ENCODE measurements around the gene TOR1A. TPM values are rescaled to one million over a fixed set of nuclear protein-coding genes. Genes with fewer than 3 reads are reported as not detected.

The TOR1A gene
- total RNA-seq, 1 donor from 2014 or later: 33.8 TPM

GRCh38 chr9:129775448-129775798 lies 48.5 kb downstream of the TOR1A start:
- Mint-ChIP-seq H3K36me3 (no peaks in the 10 kb centered on the region), H3K27ac (no peak overlapping the region), H3K27me3 (ENCODE audit: low read depth) (no peaks in the 10 kb centered on the region), H3K4me1 (peaks cover 23% of the 10 kb centered on the region), H3K4me3 (no peak overlapping the region), H3K9me3 (no peaks in the 10 kb centered on the region)
- DNase-seq (ENCODE audit: low spot score in 2 of 2, unreplicated experiment in 2 of 2): no peak
- TF ChIP-seq CTCF (IDR thresholded peaks at IDR 0.05; ENCODE audit: unreplicated experiment): no peak

GRCh38 chr9:129774791-129775447 lies 49.0 kb downstream of the TOR1A start:
- Mint-ChIP-seq H3K4me3 (no peak overlapping the region), H3K36me3 (no peaks in the 10 kb centered on the region), H3K9me3 (no peaks in the 10 kb centered on the region), H3K27ac (no peak overlapping the region), H3K27me3 (ENCODE audit: low read depth) (no peaks in the 10 kb centered on the region), H3K4me1 (peaks cover 23% of the 10 kb centered on the region)
- no peak for DNase-seq (ENCODE audit: low spot score in 2 of 2, unreplicated experiment in 2 of 2)
- no peak for TF ChIP-seq CTCF (IDR thresholded peaks at IDR 0.05; ENCODE audit: unreplicated experiment)

GRCh38 chr9:129773262-129774048 lies 50.5 kb downstream of the TOR1A start:
- Mint-ChIP-seq H3K36me3 (no peaks in the 10 kb centered on the region), H3K4me3 (no peak overlapping the region), H3K27me3 (ENCODE audit: low read depth) (no peaks in the 10 kb centered on the region), H3K4me1 (peaks cover 23% of the 10 kb centered on the region), H3K27ac (no peak overlapping the region), H3K9me3 (no peaks in the 10 kb centered on the region)
- DNase-seq (ENCODE audit: low spot score in 2 of 2, unreplicated experiment in 2 of 2): no peak
- TF ChIP-seq CTCF (IDR thresholded peaks at IDR 0.05; ENCODE audit: unreplicated experiment): no peak

- Mint-ChIP-seq H3K4me1 (peaks cover 7% of the 10 kb centered on the region), H3K27me3 (ENCODE audit: low read depth) (no peaks in the 10 kb centered on the region), H3K36me3 (no peaks in the 10 kb centered on the region), H3K4me3 (no peak overlapping the region), H3K27ac (no peak overlapping the region), H3K9me3 (no peaks in the 10 kb centered on the region)
- no peak for DNase-seq (ENCODE audit: low spot score in 2 of 2, unreplicated experiment in 2 of 2)
- TF ChIP-seq CTCF (IDR thresholded peaks at IDR 0.05; ENCODE audit: unreplicated experiment): no peak
Measured at GRCh38 chr9:129770741-129771140, 53.2 kb downstream of the TOR1A start.

GRCh38 chr9:129769669-129770068 lies 54.3 kb downstream of the TOR1A start:
- Mint-ChIP-seq H3K36me3 (no peaks in the 10 kb centered on the region), H3K27me3 (ENCODE audit: low read depth) (no peaks in the 10 kb centered on the region), H3K4me1 (peaks cover 3% of the 10 kb centered on the region), H3K27ac (no peak overlapping the region), H3K4me3 (no peak overlapping the region), H3K9me3 (no peaks in the 10 kb centered on the region)
- no peak for TF ChIP-seq CTCF (IDR thresholded peaks at IDR 0.05; ENCODE audit: unreplicated experiment)
- DNase-seq (ENCODE audit: low spot score in 2 of 2, unreplicated experiment in 2 of 2): no peak
